Gastroesophageal sphincter (tissue), 4 donors: ENCODE data around the gene DNAJB6. TPM values are rescaled to one million over a fixed set of nuclear protein-coding genes. Genes with fewer than 3 reads are reported as not detected.

Source experiments
- ATAC-seq: fragments of 150-250 bp; one replicate; pipeline ENCODE4 v1.9.1; 2016; ENCODE audit warnings: mild to moderate bottlenecking, moderate library complexity
- H3K27ac ChIP-seq, 4 donors: fragments of 200-600 bp; sonication (generic) in 3 of 4; 1 replicate in 3 of 4; 2 replicates in 1 of 4; pipeline ENCODE4 v1.5.1; 2016 to 2019
- H3K27me3 ChIP-seq: fragments of 200-600 bp; sonication (generic); one replicate; pipeline ENCODE4 v1.5.1; 2019
- H3K36me3 ChIP-seq, 2 donors: fragments of 200-600 bp; sonication (generic); one replicate each; pipeline ENCODE4 v1.5.1; 2019; ENCODE audit warnings: control low read depth in 1 of 2
- H3K4me1 ChIP-seq, 3 donors: fragments of 200-600 bp; sonication (generic); 1 replicate in 2 of 3; 2 replicates in 1 of 3; pipeline ENCODE4 v1.5.1; 2016 to 2019; ENCODE audit warnings: control low read depth in 2 of 3
- H3K4me3 ChIP-seq, 2 donors: fragments of 200-600 bp; sonication (generic); one replicate each; pipeline ENCODE4 v1.5.1; 2019; ENCODE audit warnings: mild to moderate bottlenecking in 1 of 2, moderate library complexity in 1 of 2
- H3K9me3 ChIP-seq, 3 donors: fragments of 200-600 bp; sonication (generic); one replicate each; pipeline ENCODE4 v1.5.1; 2017 to 2019; ENCODE audit warnings: control low read depth in 2 of 3
- CTCF ChIP-seq, 4 experiments: fragments of 200-600 bp in 2 of 4; fragments of 450-650 bp in 2 of 4; sonication (generic) in 1 of 4; IDR thresholded peaks; one replicate each; pipeline ENCODE4 v1.5.1; 2017 to 2019; ENCODE audit warnings: antibody characterized with exemption in 4 of 4, mild to moderate bottlenecking in 2 of 4, moderate library complexity in 2 of 4
- EP300 ChIP-seq: sonication (generic); formaldehyde crosslinking; IDR thresholded peaks from one replicate; pipeline ENCODE4 v1.6.1; 2017; ENCODE audit warnings: antibody characterized with exemption, mild to moderate bottlenecking
- POLR2A ChIP-seq, 2 donors: fragments of 450-650 bp; IDR thresholded peaks; one replicate each; pipeline ENCODE4 v1.6.1; 2017; ENCODE audit warnings: antibody characterized with exemption in 2 of 2, mild to moderate bottlenecking in 2 of 2, moderate library complexity in 1 of 2
- POLR2AphosphoS5 ChIP-seq: sonication (generic); formaldehyde crosslinking; IDR thresholded peaks from one replicate; pipeline ENCODE4 v1.6.1; 2017; ENCODE audit warnings: antibody characterized with exemption
- WGBS, 2 donors: methylation state at CpG; one replicate each; pipeline ENCODE4 v1.1.5; 2018; ENCODE audit warnings: low coverage in 1 of 2; 5-methylcytosine and 5-hydroxymethylcytosine counted together
- total RNA-seq, 4 donors: library from RNA; depleted of rRNA; stranded (reverse); fragments of >200 nt; gene quantifications; one replicate each; pipeline ENCODE4 v1.1.0, GENCODE V29; 2016

The DNAJB6 gene
- total RNA-seq, 4 donors from 2014 or later = 117 to 195 (median 148) TPM

GRCh38 chr7:157377436-157378124, 40.8 kb downstream of the DNAJB6 start:
- H3K27ac ChIP-seq = no peak overlapping the region
- 89 to 94% methylated on average over 3 to 6 of the region's 11 CpGs for WGBS, 2 donors
- TF ChIP-seq POLR2AphosphoS5 (no peak), EP300 (no peak), CTCF (IDR thresholded peaks at IDR 0.05) (no peak), POLR2A (IDR thresholded peaks at IDR 0.05) (no peak)
- no peak for ATAC-seq
- H3K27me3 ChIP-seq = no peaks in the 10 kb centered on the region
- H3K4me1 ChIP-seq = peaks cover 0 to 50% (median 7%) of the 10 kb centered on the region in 3 donors
- peaks cover 0 to 41% of the 10 kb centered on the region in 2 donors for H3K36me3 ChIP-seq
- H3K4me3 ChIP-seq = no peak overlapping the region
- H3K9me3 ChIP-seq = no peaks in the 10 kb centered on the region

- peaks cover 0 to 41% of the 10 kb centered on the region in 2 donors for H3K36me3 ChIP-seq
- no peak overlapping the region for H3K4me3 ChIP-seq
- no peaks in the 10 kb centered on the region for H3K27me3 ChIP-seq
- no peaks in the 10 kb centered on the region for H3K9me3 ChIP-seq
- TF ChIP-seq POLR2AphosphoS5 (no peak), EP300 (no peak), POLR2A (IDR thresholded peaks at IDR 0.05) (no peak), CTCF (IDR thresholded peaks at IDR 0.05) (no peak)
- peaks cover 0 to 50% (median 7%) of the 10 kb centered on the region in 3 donors for H3K4me1 ChIP-seq
- no peak for ATAC-seq
- 86 to 90% methylated on average over 5 to 16 of the region's 16 CpGs for WGBS, 2 donors
- no peak overlapping the region for H3K27ac ChIP-seq
These were observed 41.6 kb downstream of the DNAJB6 start for GRCh38 chr7:157378390-157378789.

- no peak for ATAC-seq
- Histone ChIP-seq H3K9me3 (no peaks in the 10 kb centered on the region), H3K4me1 (peaks cover 0 to 48% (median 7%) of the 10 kb centered on the region in 3 donors), H3K36me3 (peaks cover 0 to 45% of the 10 kb centered on the region in 2 donors), H3K27ac (no peak overlapping the region), H3K4me3 (no peak overlapping the region), H3K27me3 (no peaks in the 10 kb centered on the region)
- TF ChIP-seq EP300 (no peak), POLR2A (IDR thresholded peaks at IDR 0.05) (no peak), POLR2AphosphoS5 (no peak), CTCF (IDR thresholded peaks at IDR 0.05) (no peak)
- WGBS, 2 donors = 80% methylated on average over 1 of the region's 1 CpG; no CpG with 5 or more reads in 1 of the 2 donors
These were observed 42.7 kb downstream of the DNAJB6 start for GRCh38 chr7:157379493-157379892.

- no peak for TF ChIP-seq CTCF (IDR thresholded peaks at IDR 0.05)
- no peak for TF ChIP-seq EP300
- no peak for TF ChIP-seq POLR2AphosphoS5
- no peak for TF ChIP-seq POLR2A (IDR thresholded peaks at IDR 0.05)
- 25 to 86% methylated on average over 1 to 7 of the region's 7 CpGs for WGBS, 2 donors
- H3K4me1 ChIP-seq = peaks cover 0 to 39% (median 7%) of the 10 kb centered on the region in 3 donors
- H3K9me3 ChIP-seq = no peaks in the 10 kb centered on the region
- ATAC-seq = no peak
- H3K27ac ChIP-seq = no peak overlapping the region
- H3K36me3 ChIP-seq = peaks cover 0 to 55% of the 10 kb centered on the region in 2 donors
- no peaks in the 10 kb centered on the region for H3K27me3 ChIP-seq
- H3K4me3 ChIP-seq = no peak overlapping the region
These were observed 43.6 kb downstream of the DNAJB6 start for GRCh38 chr7:157380416-157380815.

GRCh38 chr7:157383868-157384267, 47.1 kb downstream of the DNAJB6 start:
- TF ChIP-seq CTCF (IDR thresholded peaks at IDR 0.05) = no peak
- TF ChIP-seq POLR2A (IDR thresholded peaks at IDR 0.05) = no peak
- no peak for TF ChIP-seq EP300
- no peak for TF ChIP-seq POLR2AphosphoS5
- H3K9me3 ChIP-seq = no peaks in the 10 kb centered on the region
- 88 to 94% methylated on average over 5 of the region's 5 CpGs for WGBS, 2 donors
- no peak overlapping the region for H3K4me3 ChIP-seq
- H3K4me1 ChIP-seq = peaks cover 0 to 19% (median 2%) of the 10 kb centered on the region in 3 donors
- H3K36me3 ChIP-seq = peaks cover 0 to 53% of the 10 kb centered on the region in 2 donors
- no peak overlapping the region for H3K27ac ChIP-seq
- ATAC-seq = no peak
- H3K27me3 ChIP-seq = no peaks in the 10 kb centered on the region
